Measurements from ENCODE around the gene EFCAB9. TPM values are rescaled to one million over a fixed set of nuclear protein-coding genes. Genes with fewer than 3 reads are reported as not detected.

The EFCAB9 gene
- total RNA-seq, 1 experiment from 2014 or later = not detected

DNA sequence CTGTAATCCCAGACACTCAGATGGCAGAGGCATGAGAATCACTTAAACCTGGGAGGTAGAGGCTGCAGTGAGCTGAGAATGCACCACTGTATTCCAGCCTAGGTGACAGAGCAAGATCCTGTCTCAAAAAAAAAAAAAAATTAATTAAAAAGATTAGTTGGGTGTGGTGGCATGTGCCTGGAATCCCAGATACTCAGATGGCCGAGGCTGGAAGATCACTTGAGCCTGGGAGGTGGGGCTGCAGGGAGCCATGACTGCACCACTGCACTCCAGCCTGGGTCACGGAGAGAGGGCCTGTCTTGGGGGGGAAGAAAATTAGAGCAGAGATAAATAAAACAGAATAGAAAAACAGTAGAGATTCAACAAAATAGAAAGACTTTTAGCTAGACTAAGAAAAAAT is 54.7 kb downstream of the EFCAB9 start:
- H3K36me3 ChIP-seq = peaks cover 7% of the 10 kb centered on the region
- H3K27me3 ChIP-seq = no peaks in the 10 kb centered on the region
- H3K4me3 ChIP-seq = no peak overlapping the region
- peaks cover 14% of the 10 kb centered on the region for H3K9me3 ChIP-seq
- no peak for DNase-seq

DNA sequence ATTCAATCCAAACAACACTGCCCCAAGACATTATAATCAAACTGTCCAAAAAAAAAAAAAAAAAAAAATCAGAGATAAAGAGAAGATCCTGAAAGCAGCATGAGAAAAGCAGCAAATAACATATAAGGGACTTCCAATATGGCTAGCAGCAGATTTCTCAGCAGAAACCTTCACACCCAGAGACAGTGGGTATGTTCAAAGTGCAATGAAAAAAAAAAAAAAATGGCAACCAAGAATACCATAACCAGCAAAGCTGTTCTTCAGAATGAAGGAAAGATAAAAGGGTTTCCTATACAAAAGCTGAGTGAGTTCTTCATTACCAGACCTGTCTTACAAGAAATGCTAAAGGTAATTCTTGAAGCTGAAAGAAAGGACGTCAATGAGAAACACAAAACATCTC is 57.4 kb downstream of the EFCAB9 start:
- no peak for DNase-seq
- H3K9me3 ChIP-seq = peaks cover 14% of the 10 kb centered on the region
- no peaks in the 10 kb centered on the region for H3K27me3 ChIP-seq
- peaks cover 20% of the 10 kb centered on the region for H3K36me3 ChIP-seq
- no peak overlapping the region for H3K4me3 ChIP-seq

DNA sequence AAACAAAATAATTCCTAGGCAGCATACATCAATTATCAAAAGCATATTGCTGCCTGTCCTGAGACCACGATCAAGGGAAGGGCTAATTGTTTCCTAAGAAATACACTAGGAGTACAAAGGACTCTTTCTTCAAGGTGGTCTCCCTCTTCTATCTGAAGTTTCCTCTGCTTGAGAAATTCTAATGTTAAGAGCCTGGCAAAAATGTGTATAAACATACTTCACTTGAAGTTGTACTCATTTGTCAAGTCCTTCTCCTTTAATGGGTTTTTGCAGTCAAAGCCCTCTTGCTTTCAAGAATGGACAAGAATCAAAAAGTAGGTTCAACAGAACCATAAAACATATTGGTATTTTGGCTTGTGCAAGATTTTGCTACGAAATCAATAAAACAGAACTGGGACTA is 58.5 kb downstream of the EFCAB9 start:
- H3K4me3 ChIP-seq = no peak overlapping the region
- no peak for DNase-seq
- peaks cover 26% of the 10 kb centered on the region for H3K36me3 ChIP-seq
- H3K9me3 ChIP-seq = peaks cover 17% of the 10 kb centered on the region
- H3K27me3 ChIP-seq = no peaks in the 10 kb centered on the region

Other genes with a start within 250 kb of the EFCAB9 start
- 71.1 and 106 TPM in 2 replicates for gene FBXW11, start 187.5 kb upstream of the EFCAB9 start, total RNA-seq (2014; rRNA removed; shearing (Covaris generic); ENCODE audit: low replicate concordance)
- gene STK10, start 5.9 kb upstream of the EFCAB9 start, total RNA-seq (2014; rRNA removed; shearing (Covaris generic); ENCODE audit: low replicate concordance) = 8.0 and 8.4 TPM in 2 replicates
- 28.8 and 43.0 TPM in 2 replicates for gene UBTD2, start 89.6 kb downstream of the EFCAB9 start, total RNA-seq (2014; rRNA removed; shearing (Covaris generic); ENCODE audit: low replicate concordance)

Data from MG63 (cell line).